Astrocyte (in vitro differentiated cells and primary cell): ENCODE measurements around the gene AMPD3. TPM values are rescaled to one million over a fixed set of nuclear protein-coding genes. Genes with fewer than 3 reads are reported as not detected.

Experiments used
- DNase-seq: peaks from one replicate; pipeline ENCODE4 v3.0.0-alpha.2; 2010; ENCODE audit warnings: low read depth
- FAIRE-seq: peaks from 2 replicates; lab custom pipeline; 2011; peaks lifted over from hg19 to GRCh38; lab: Jason Lieb, UNC
- H2AFZ ChIP-seq: 2 replicates; pipeline ENCODE4 v1.6.0; 2012; ENCODE audit warnings: low read depth, low read length, inconsistent platforms
- H3K27ac ChIP-seq: 2 replicates; pipeline ENCODE4 v1.5.1; 2011; ENCODE audit warnings: low read depth, low read length, inconsistent platforms
- H3K27me3 ChIP-seq: 2 replicates; pipeline ENCODE4 v1.6.0; 2011; ENCODE audit warnings: low read length, inconsistent platforms; ENCODE audit not compliant: insufficient read depth
- H3K36me3 ChIP-seq: 2 replicates; pipeline ENCODE4 v1.5.1; 2011; ENCODE audit warnings: low read length, inconsistent platforms; ENCODE audit not compliant: insufficient read depth
- H3K4me1 ChIP-seq: 2 replicates; pipeline ENCODE4 v1.5.1; 2011; ENCODE audit warnings: low read length, inconsistent platforms; ENCODE audit not compliant: insufficient read depth
- H3K4me2 ChIP-seq: 2 replicates; pipeline ENCODE4 v1.6.0; 2012; ENCODE audit warnings: low read length, inconsistent platforms
- H3K4me3 ChIP-seq: 2 replicates; pipeline ENCODE4 v1.5.1; 2011; ENCODE audit warnings: low read depth, mild to moderate bottlenecking, low read length, inconsistent platforms; ENCODE audit not compliant: insufficient read depth
- H3K79me2 ChIP-seq: 2 replicates; pipeline ENCODE4 v1.6.0; 2012; ENCODE audit warnings: mild to moderate bottlenecking, low read length, inconsistent platforms; ENCODE audit not compliant: insufficient read depth
- H3K9ac ChIP-seq: 2 replicates; pipeline ENCODE4 v1.6.0; 2012; ENCODE audit warnings: mild to moderate bottlenecking, low read length, inconsistent platforms
- H3K9me3 ChIP-seq: 2 replicates; pipeline ENCODE4 v1.5.1; 2012; ENCODE audit warnings: low read depth, mild to moderate bottlenecking, low read length, inconsistent platforms; ENCODE audit not compliant: insufficient read depth
- H4K20me1 ChIP-seq: 2 replicates; pipeline ENCODE4 v1.6.0; 2012; ENCODE audit warnings: low read length, inconsistent platforms; ENCODE audit not compliant: insufficient read depth
- H3K27ac Mint-ChIP-seq: one replicate; pipeline ENCODE4 v1.8.0; 2021; ENCODE audit warnings: mild to moderate bottlenecking, mixed read lengths; ENCODE audit not compliant: unreplicated experiment
- H3K27me3 Mint-ChIP-seq: one replicate; pipeline ENCODE4 v1.8.0; 2021; ENCODE audit warnings: low read depth, mixed read lengths; ENCODE audit not compliant: unreplicated experiment
- H3K36me3 Mint-ChIP-seq: one replicate; pipeline ENCODE4 v1.8.0; 2021; ENCODE audit warnings: low read depth, mixed read lengths; ENCODE audit not compliant: unreplicated experiment
- H3K4me1 Mint-ChIP-seq: one replicate; pipeline ENCODE4 v1.8.0; 2021; ENCODE audit warnings: low read depth, mixed read lengths; ENCODE audit not compliant: unreplicated experiment
- H3K4me3 Mint-ChIP-seq: one replicate; pipeline ENCODE4 v1.8.0; 2021; ENCODE audit warnings: mild to moderate bottlenecking, moderate library complexity, mixed read lengths; ENCODE audit not compliant: unreplicated experiment
- H3K9me3 Mint-ChIP-seq: one replicate; pipeline ENCODE4 v1.8.0; 2021; ENCODE audit warnings: mild to moderate bottlenecking, mixed read lengths; ENCODE audit not compliant: unreplicated experiment
- CTCF ChIP-seq: IDR thresholded peaks from 2 replicates; pipeline ENCODE4 v1.5.1; 2011; ENCODE audit warnings: low read depth, mild to moderate bottlenecking, inconsistent platforms, low read length, moderate library complexity; ENCODE audit not compliant: insufficient read depth
- EZH2 ChIP-seq: IDR thresholded peaks from 2 replicates; pipeline ENCODE4 v1.6.1; 2012; ENCODE audit warnings: mild to moderate bottlenecking, low read length, inconsistent platforms; ENCODE audit not compliant: insufficient read depth
- total RNA-seq: library from RNA; stranded (reverse); gene quantifications from 2 replicates; pipeline ENCODE4 v1.2.1, GENCODE V29; 2021

Gene AMPD3
- total RNA-seq, 1 donor from 2014 or later = 5.6 TPM

- Histone ChIP-seq H3K79me2 (no peaks in the 10 kb centered on the region), H3K27ac (no peak overlapping the region), H3K4me3 (no peak overlapping the region), H3K4me2 (peak overlapping the region; percentile 61), H2AFZ (no peak overlapping the region), H4K20me1 (no peaks in the 10 kb centered on the region), H3K9ac (no peak overlapping the region), H3K27me3 (no peaks in the 10 kb centered on the region), H3K9me3 (no peaks in the 10 kb centered on the region), H3K4me1 (peaks cover 16% of the 10 kb centered on the region), H3K36me3 (no peaks in the 10 kb centered on the region)
- FAIRE-seq (no peak), DNase-seq (no peak)
- TF ChIP-seq EZH2 (no peak), CTCF (no peak)
- Mint-ChIP-seq H3K4me3 (no peak overlapping the region), H3K36me3 (peaks cover 20% of the 10 kb centered on the region), H3K9me3 (peaks cover 2% of the 10 kb centered on the region), H3K27ac (peak overlapping the region; percentile 73), H3K27me3 (peaks cover 4% of the 10 kb centered on the region), H3K4me1 (peaks cover 11% of the 10 kb centered on the region)
These were observed 35.0 kb downstream of the AMPD3 start for GRCh38 chr11:10490032-10490397.

- TF ChIP-seq CTCF (no peak), EZH2 (no peak)
- H4K20me1 ChIP-seq = no peaks in the 10 kb centered on the region
- H3K9me3 ChIP-seq = no peaks in the 10 kb centered on the region
- Mint-ChIP-seq H3K4me3 (no peak overlapping the region), H3K9me3 (peaks cover 2% of the 10 kb centered on the region), H3K36me3 (peaks cover 20% of the 10 kb centered on the region), H3K4me1 (peaks cover 11% of the 10 kb centered on the region), H3K27ac (peak overlapping the region; percentile 73), H3K27me3 (peaks cover 4% of the 10 kb centered on the region)
- H3K4me2 ChIP-seq = peak overlapping the region; percentile 61
- peak; percentile 95 for DNase-seq
- H3K9ac ChIP-seq = peak overlapping the region; percentile 47
- no peaks in the 10 kb centered on the region for H3K79me2 ChIP-seq
- no peak overlapping the region for H3K4me3 ChIP-seq
- H3K27me3 ChIP-seq = no peaks in the 10 kb centered on the region
- peak overlapping the region; percentile 71 for H3K27ac ChIP-seq
- peaks cover 16% of the 10 kb centered on the region for H3K4me1 ChIP-seq
- peak; percentile 75 for FAIRE-seq
- no peaks in the 10 kb centered on the region for H3K36me3 ChIP-seq
- peak overlapping the region; percentile 61 for H2AFZ ChIP-seq
These were observed 35.6 kb downstream of the AMPD3 start for GRCh38 chr11:10490398-10491241.

GRCh38 chr11:10492084-10492483 is 37.0 kb downstream of the AMPD3 start:
- Mint-ChIP-seq H3K27ac (no peak overlapping the region), H3K36me3 (peaks cover 16% of the 10 kb centered on the region), H3K27me3 (no peaks in the 10 kb centered on the region), H3K4me1 (peaks cover 11% of the 10 kb centered on the region), H3K9me3 (peaks cover 2% of the 10 kb centered on the region), H3K4me3 (no peak overlapping the region)
- Histone ChIP-seq H3K27ac (no peak overlapping the region), H3K27me3 (no peaks in the 10 kb centered on the region), H3K4me2 (no peak overlapping the region), H2AFZ (no peak overlapping the region), H3K79me2 (no peaks in the 10 kb centered on the region), H3K9me3 (no peaks in the 10 kb centered on the region), H3K4me3 (no peak overlapping the region), H3K36me3 (no peaks in the 10 kb centered on the region), H3K9ac (no peak overlapping the region), H3K4me1 (peaks cover 16% of the 10 kb centered on the region), H4K20me1 (no peaks in the 10 kb centered on the region)
- DNase-seq (no peak), FAIRE-seq (no peak)
- TF ChIP-seq EZH2 (no peak), CTCF (no peak)
